Lower lobe of right lung (tissue), 2 donors: ENCODE measurements around the gene DNM2. TPM values are rescaled to one million over a fixed set of nuclear protein-coding genes. Genes with fewer than 3 reads are reported as not detected.
A peak's percentile ranks its signal among the peaks of the same experiment; 100 is the strongest.

ENCODE experiments used
- ATAC-seq, 2 donors: fragments of 200-7000 bp; cut with Tn5 transposase; one replicate each; pipeline ENCODE4 v1.9.1; 2020 to 2022; ENCODE audit warnings: mild to moderate bottlenecking in 2 of 2, moderate library complexity in 2 of 2
- DNase-seq: peaks from one replicate; pipeline ENCODE4 v3.0.0-alpha.2; 2020
- H3K27ac ChIP-seq: fragments of 200-600 bp; one replicate; pipeline ENCODE4 v1.8.0; 2022
- H3K27me3 ChIP-seq: fragments of 200-600 bp; one replicate; pipeline ENCODE4 v1.8.0; 2022; ENCODE audit warnings: low read depth
- H3K36me3 ChIP-seq: fragments of 200-600 bp; one replicate; pipeline ENCODE4 v1.8.0; 2022; ENCODE audit warnings: mild to moderate bottlenecking
- H3K4me1 ChIP-seq: fragments of 200-600 bp; one replicate; pipeline ENCODE4 v1.8.0; 2022
- H3K4me3 ChIP-seq: fragments of 200-600 bp; one replicate; pipeline ENCODE4 v1.8.0; 2022; ENCODE audit warnings: mild to moderate bottlenecking
- H3K9me3 ChIP-seq: fragments of 200-600 bp; one replicate; pipeline ENCODE4 v1.8.0; 2022
- intact Hi-C: fragments of 100-400 bp; cut with DNase I; formaldehyde crosslinking; loops from one replicate; pipeline ENCODE4 v1.11.0; 2022
- total RNA-seq: library from RNA; stranded (reverse); fragmentation: NEBNext Ultra II Directional; extraction: Animal tissue kit (Norgen Biotek cat#: 25700); gene quantifications from one replicate; pipeline ENCODE4 v1.2.1, GENCODE V29; 2021
- TF ChIP-seq, protein P1 (sequence below): fragments of 200-600 bp; IDR thresholded peaks from one replicate; pipeline ENCODE4 v1.8.0; 2022; ENCODE audit warnings: antibody characterized with exemption, mild to moderate bottlenecking
- donor health status: DM: no; HTN: yes; CAD: no; lungs with severe emphysema.

The DNM2 gene
- total RNA-seq, 1 donor from 2014 or later, result 282 TPM

DNA sequence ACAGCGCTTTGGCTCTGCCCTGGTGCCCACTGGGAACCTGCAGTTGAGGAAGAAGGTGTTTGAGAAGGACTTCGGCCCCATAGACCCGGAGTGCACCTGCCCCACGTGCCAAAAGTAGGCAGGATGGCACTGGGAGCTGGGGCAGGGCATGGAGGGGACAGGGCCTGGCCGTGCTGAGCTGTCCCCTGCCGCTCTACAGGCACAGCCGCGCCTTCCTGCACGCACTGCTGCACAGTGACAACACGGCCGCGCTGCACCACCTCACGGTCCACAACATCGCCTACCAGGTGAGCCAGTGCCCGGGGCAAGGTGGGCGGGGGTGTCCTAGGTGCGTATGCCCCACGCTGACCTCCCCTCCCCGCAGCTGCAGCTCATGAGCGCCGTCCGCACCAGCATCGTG lies 5.1 kb upstream of the DNM2 start:
- TF ChIP-seq, protein P1, sequence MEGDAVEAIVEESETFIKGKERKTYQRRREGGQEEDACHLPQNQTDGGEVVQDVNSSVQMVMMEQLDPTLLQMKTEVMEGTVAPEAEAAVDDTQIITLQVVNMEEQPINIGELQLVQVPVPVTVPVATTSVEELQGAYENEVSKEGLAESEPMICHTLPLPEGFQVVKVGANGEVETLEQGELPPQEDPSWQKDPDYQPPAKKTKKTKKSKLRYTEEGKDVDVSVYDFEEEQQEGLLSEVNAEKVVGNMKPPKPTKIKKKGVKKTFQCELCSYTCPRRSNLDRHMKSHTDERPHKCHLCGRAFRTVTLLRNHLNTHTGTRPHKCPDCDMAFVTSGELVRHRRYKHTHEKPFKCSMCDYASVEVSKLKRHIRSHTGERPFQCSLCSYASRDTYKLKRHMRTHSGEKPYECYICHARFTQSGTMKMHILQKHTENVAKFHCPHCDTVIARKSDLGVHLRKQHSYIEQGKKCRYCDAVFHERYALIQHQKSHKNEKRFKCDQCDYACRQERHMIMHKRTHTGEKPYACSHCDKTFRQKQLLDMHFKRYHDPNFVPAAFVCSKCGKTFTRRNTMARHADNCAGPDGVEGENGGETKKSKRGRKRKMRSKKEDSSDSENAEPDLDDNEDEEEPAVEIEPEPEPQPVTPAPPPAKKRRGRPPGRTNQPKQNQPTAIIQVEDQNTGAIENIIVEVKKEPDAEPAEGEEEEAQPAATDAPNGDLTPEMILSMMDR, result no peak
- no peak overlapping the region for H3K27ac ChIP-seq
- intact Hi-C loops, result no loop called here
- peaks cover 5% of the 10 kb centered on the region for H3K4me1 ChIP-seq
- H3K4me3 ChIP-seq, result no peak overlapping the region
- H3K27me3 ChIP-seq, result no peaks in the 10 kb centered on the region
- DNase-seq (no peak), ATAC-seq (no peak)
- H3K9me3 ChIP-seq, result no peaks in the 10 kb centered on the region
- H3K36me3 ChIP-seq, result peaks cover 22% of the 10 kb centered on the region

DNA sequence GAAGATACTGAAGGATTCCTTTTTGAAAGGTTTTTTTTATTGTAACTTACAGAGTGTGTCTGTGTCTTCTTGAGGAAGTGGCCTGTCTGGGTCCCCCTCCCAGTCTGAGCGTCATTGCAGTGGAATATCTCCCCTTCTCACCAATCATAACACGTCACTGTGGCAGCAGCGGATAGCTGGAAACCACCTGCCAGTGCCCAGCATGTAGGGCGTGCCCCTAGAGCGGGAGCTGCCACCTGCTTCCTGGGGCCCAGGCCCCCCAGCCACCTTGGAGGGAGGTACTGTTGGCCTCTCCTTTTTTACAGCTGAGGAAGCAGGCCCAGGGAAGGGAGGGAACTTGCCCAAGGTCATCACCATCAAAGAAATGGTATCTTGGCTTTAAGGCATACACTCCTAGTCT lies 4.6 kb upstream of the DNM2 start:
- no peaks in the 10 kb centered on the region for H3K9me3 ChIP-seq
- no peak overlapping the region for H3K27ac ChIP-seq
- ATAC-seq (no peak), DNase-seq (no peak)
- H3K4me3 ChIP-seq, result no peak overlapping the region
- no peaks in the 10 kb centered on the region for H3K27me3 ChIP-seq
- peaks cover 5% of the 10 kb centered on the region for H3K4me1 ChIP-seq
- intact Hi-C loops, result no loop called here
- TF ChIP-seq, protein P1, result no peak
- peaks cover 21% of the 10 kb centered on the region for H3K36me3 ChIP-seq

DNA sequence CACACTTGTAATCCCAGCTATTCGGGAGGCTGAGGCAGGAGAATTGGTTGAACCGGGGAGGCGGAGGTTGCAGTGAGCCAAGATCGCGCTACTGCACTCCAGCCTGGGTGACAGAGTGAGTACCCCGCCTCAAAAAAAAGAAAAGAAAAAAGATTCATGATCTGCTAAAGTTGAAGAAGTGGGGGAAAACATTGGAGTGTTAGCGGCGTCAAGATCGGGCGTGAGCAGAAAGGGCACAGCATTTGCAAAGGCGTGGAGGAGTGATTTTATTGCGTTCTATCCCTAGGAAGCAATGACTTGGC lies 874 bp upstream of the DNM2 start:
- H3K36me3 ChIP-seq, result peaks cover 22% of the 10 kb centered on the region
- H3K27ac ChIP-seq, result peak overlapping the region; percentile 71
- TF ChIP-seq, protein P1, result no peak
- intact Hi-C loops, result no loop called here
- peak overlapping the region; percentile 33 for H3K4me3 ChIP-seq
- peaks cover 38% of the 10 kb centered on the region for H3K4me1 ChIP-seq
- no peaks in the 10 kb centered on the region for H3K9me3 ChIP-seq
- ATAC-seq (no peak), DNase-seq (no peak)
- no peaks in the 10 kb centered on the region for H3K27me3 ChIP-seq

DNA sequence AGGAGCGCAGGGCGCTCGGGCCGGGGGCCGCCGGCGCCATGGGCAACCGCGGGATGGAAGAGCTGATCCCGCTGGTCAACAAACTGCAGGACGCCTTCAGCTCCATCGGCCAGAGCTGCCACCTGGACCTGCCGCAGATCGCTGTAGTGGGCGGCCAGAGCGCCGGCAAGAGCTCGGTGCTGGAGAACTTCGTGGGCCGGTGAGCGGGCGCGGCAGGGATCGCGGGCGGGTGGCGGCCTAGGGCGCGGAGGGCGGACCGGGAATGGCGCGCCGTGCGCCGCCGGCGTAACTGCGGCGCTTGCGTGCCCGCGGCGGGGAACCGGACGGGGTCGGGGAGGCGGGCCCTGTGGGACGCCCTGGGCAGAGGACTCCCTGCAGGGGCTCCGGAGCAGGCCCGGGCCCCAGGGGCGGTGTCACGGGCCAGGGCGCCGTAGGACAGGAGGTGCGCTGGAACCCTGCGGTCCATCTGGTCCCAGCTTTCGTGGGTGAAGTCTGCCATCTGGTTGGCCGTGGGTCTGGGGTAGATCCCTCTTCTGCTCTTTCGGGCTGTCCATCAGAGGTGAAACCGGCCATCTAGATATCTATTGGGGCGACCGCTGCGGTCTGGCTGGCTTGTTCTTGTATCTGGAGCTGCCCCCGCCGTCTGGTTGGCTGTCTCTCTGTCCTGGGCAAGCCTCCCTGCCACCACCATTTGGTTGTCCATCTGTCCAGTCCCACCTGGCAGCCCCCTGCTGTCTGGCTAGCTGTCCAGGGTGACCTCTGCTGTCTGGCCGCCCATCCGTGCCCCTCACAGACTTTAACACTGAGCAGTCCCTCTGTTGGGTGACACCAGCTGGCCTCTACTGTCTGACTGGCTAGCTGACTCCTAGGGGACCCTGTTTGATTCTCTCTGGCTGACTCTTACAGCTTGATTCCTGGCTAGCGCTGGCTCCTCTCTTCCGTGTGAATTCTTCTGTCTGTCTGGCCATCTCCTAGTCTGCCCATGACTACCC lies 622 bp downstream of the DNM2 start:
- Histone ChIP-seq H3K36me3 (peaks cover 16% of the 10 kb centered on the region), H3K9me3 (no peaks in the 10 kb centered on the region), H3K27ac (peak overlapping the region; percentile 99), H3K4me1 (peaks cover 53% of the 10 kb centered on the region), H3K27me3 (no peaks in the 10 kb centered on the region), H3K4me3 (peak overlapping the region; percentile 99)
- ATAC-seq (peak; percentile 51 to 60), DNase-seq (peak; percentile 76)
- TF ChIP-seq, protein P1, result no peak
- intact Hi-C loops, result no loop called here

DNA sequence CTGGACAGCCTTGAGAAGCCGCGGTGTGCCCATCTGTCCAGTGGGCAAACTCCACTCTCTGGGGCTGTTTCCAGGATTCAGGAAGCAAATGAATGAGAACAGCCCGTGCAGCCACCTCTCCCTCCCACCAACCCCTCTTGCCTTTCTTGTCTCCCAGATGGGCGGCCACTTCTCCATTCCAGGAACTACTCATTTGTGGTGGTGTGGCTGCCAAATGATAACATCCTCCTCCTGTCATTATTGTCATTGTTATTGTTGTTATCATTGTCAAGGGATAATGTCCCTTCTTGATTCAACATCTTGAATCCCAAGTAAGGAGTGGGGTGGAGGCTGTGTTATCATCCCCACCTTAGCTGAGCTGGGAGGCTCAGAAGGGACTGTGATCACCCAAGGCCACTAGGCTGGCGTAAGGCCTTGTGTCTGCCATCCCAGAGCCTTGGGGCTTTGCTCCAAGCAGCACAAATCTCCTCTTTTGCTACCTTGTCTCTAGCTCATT lies 1.6 kb downstream of the DNM2 start:
- peak overlapping the region; percentile 99 for H3K27ac ChIP-seq
- DNase-seq (no peak), ATAC-seq (no peak)
- no peaks in the 10 kb centered on the region for H3K9me3 ChIP-seq
- H3K4me1 ChIP-seq, result peaks cover 63% of the 10 kb centered on the region
- H3K4me3 ChIP-seq, result peak overlapping the region; percentile 99
- TF ChIP-seq, protein P1, result no peak
- H3K27me3 ChIP-seq, result no peaks in the 10 kb centered on the region
- peaks cover 13% of the 10 kb centered on the region for H3K36me3 ChIP-seq
- intact Hi-C loops, result no loop called here
